Measurements from ENCODE around the gene ABITRAM.
A peak's percentile ranks its signal among the peaks of the same experiment; 100 is the strongest.

The ABITRAM gene

GRCh38 chr9:108928386-108928785 lies 5.8 kb upstream of the ABITRAM start:
- no peak for TF ChIP-seq TEAD4 (IDR thresholded peaks at IDR 0.05)
- TF ChIP-seq REST (IDR thresholded peaks at IDR 0.05; ENCODE audit: low read depth): no peak
- TF ChIP-seq RAD21 (IDR thresholded peaks at IDR 0.05; ENCODE audit: low read depth): no peak
- TF ChIP-seq TCF12 (IDR thresholded peaks at IDR 0.05; ENCODE audit: low read depth): no peak
- no peak for TF ChIP-seq TAF1 (IDR thresholded peaks at IDR 0.05; ENCODE audit: low read depth)
- no peak for TF ChIP-seq MAX (IDR thresholded peaks at IDR 0.05)
- no peak for TF ChIP-seq NFIC (IDR thresholded peaks at IDR 0.05)

- no peak for TF ChIP-seq EP300 (IDR thresholded peaks at IDR 0.05; ENCODE audit: borderline replicate concordance)
- no peak for TF ChIP-seq USF1 (IDR thresholded peaks at IDR 0.05)
- TF ChIP-seq TAF1 (IDR thresholded peaks at IDR 0.05; ENCODE audit: low read depth): no peak
- no peak for TF ChIP-seq TCF12 (IDR thresholded peaks at IDR 0.05; ENCODE audit: low read depth)
- TF ChIP-seq CEBPB (IDR thresholded peaks at IDR 0.05): no peak
- TF ChIP-seq REST (IDR thresholded peaks at IDR 0.05; ENCODE audit: low read depth): no peak
Observed at GRCh38 chr9:108933231-108933717, 926 bp upstream of the ABITRAM start.

- TF ChIP-seq FOXM1 (IDR thresholded peaks at IDR 0.05; ENCODE audit: borderline replicate concordance, low read depth) (no peak), CEBPB (IDR thresholded peaks at IDR 0.05) (no peak), USF1 (IDR thresholded peaks at IDR 0.05) (no peak), TAF1 (IDR thresholded peaks at IDR 0.05; ENCODE audit: low read depth) (peak; percentile 80), REST (IDR thresholded peaks at IDR 0.05; ENCODE audit: low read depth) (no peak), EP300 (IDR thresholded peaks at IDR 0.05; ENCODE audit: borderline replicate concordance) (peak; percentile 20; the same call in 1 of the 2 replicates), TCF12 (IDR thresholded peaks at IDR 0.05; ENCODE audit: low read depth) (no peak), TEAD4 (IDR thresholded peaks at IDR 0.05) (no peak), NFIC (IDR thresholded peaks at IDR 0.05) (no peak; the same call in 1 of the 2 replicates), ZBTB7A (IDR thresholded peaks at IDR 0.05; ENCODE audit: low read depth) (peak; percentile 36), RAD21 (IDR thresholded peaks at IDR 0.05; ENCODE audit: low read depth) (no peak; the same call in 1 of the 2 replicates), EGR1 (IDR thresholded peaks at IDR 0.05) (no peak), CREB1 (IDR thresholded peaks at IDR 0.05; ENCODE audit: low read depth) (peak; percentile 89; the same call in 1 of the 2 replicates), YY1 (IDR thresholded peaks at IDR 0.05; ENCODE audit: low read depth) (peak; percentile 9; the same call in 1 of the 2 replicates), MAX (IDR thresholded peaks at IDR 0.05) (peak; percentile 66; the same call in 1 of the 2 replicates)
Observed at GRCh38 chr9:108933718-108934322, 380 bp upstream of the ABITRAM start, which contains the start of gene ELP1. Gene ELP1, minus strand, starts transcription at chr9:108934124. Its CDS starts 2,978 bp downstream, at chr9:108931146.

GRCh38 chr9:108937561-108938305 lies 3.5 kb downstream of the ABITRAM start:
- no peak for TF ChIP-seq EP300 (IDR thresholded peaks at IDR 0.05; ENCODE audit: borderline replicate concordance)
